ENCODE data around the gene IDI1.
"Not testable (repeated sequence)": the region's sequence is repeated elsewhere in the genome, so short reads cannot be mapped to it uniquely, and the experiment has no call there.

IDI1 gene

GRCh38 chr10:1078668-1079067 is 29.7 kb upstream of the IDI1 start:
- H3K4me3 ChIP-seq (ENCODE audit: low read depth, low read length): no peak overlapping the region
- TF ChIP-seq, protein P1, sequence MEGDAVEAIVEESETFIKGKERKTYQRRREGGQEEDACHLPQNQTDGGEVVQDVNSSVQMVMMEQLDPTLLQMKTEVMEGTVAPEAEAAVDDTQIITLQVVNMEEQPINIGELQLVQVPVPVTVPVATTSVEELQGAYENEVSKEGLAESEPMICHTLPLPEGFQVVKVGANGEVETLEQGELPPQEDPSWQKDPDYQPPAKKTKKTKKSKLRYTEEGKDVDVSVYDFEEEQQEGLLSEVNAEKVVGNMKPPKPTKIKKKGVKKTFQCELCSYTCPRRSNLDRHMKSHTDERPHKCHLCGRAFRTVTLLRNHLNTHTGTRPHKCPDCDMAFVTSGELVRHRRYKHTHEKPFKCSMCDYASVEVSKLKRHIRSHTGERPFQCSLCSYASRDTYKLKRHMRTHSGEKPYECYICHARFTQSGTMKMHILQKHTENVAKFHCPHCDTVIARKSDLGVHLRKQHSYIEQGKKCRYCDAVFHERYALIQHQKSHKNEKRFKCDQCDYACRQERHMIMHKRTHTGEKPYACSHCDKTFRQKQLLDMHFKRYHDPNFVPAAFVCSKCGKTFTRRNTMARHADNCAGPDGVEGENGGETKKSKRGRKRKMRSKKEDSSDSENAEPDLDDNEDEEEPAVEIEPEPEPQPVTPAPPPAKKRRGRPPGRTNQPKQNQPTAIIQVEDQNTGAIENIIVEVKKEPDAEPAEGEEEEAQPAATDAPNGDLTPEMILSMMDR (IDR thresholded peaks at IDR 0.05; ENCODE audit: low read depth, low read length, missing control alignments): no peak
- no peak for DNase-seq (ENCODE audit: low read depth)
- in situ Hi-C loops (cut with HindIII; ENCODE audit: low sequenced_read_pairs): no loop called here

DNA sequence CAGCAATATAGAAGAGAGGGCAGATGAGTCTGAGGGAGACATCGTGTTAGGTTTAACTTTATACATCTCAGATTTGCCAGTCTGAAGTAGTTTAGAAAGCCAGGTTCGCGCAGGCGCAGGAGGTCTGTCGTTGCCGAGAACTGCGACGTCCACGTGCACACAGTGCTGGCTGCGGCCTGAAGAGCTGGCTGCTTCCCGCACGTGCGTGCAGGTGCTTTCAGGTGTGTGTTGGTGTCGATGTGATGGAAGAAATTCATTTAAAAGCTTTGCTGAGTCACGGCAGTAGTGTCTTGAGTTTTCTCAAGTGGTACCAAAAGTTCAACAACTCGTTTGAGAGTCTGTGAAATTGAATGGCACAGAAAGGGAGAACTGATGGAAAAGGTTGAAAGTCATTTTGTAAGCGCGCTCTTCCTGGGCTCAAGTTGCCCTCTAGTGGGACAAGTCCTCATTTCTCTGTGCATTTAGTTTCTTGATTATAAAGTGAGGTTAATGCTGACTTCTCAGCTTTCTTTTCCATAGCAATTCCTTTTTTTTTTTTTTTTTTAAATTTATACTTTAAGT is 25.9 kb upstream of the IDI1 start:
- TF ChIP-seq, protein P1 (IDR thresholded peaks at IDR 0.05; ENCODE audit: low read depth, low read length, missing control alignments): peak; percentile 21
- in situ Hi-C loops (cut with HindIII; ENCODE audit: low sequenced_read_pairs): no loop called here
- H3K4me3 ChIP-seq (ENCODE audit: low read depth, low read length): no peak overlapping the region
- no peak for DNase-seq (ENCODE audit: low read depth)

GRCh38 chr10:1074052-1074747 is 25.3 kb upstream of the IDI1 start:
- in situ Hi-C loops (cut with HindIII; ENCODE audit: low sequenced_read_pairs): no loop called here
- no peak for DNase-seq (ENCODE audit: low read depth)
- TF ChIP-seq, protein P1 (IDR thresholded peaks at IDR 0.05; ENCODE audit: low read depth, low read length, missing control alignments): no peak
- H3K4me3 ChIP-seq (ENCODE audit: low read depth, low read length): no peak overlapping the region

DNA sequence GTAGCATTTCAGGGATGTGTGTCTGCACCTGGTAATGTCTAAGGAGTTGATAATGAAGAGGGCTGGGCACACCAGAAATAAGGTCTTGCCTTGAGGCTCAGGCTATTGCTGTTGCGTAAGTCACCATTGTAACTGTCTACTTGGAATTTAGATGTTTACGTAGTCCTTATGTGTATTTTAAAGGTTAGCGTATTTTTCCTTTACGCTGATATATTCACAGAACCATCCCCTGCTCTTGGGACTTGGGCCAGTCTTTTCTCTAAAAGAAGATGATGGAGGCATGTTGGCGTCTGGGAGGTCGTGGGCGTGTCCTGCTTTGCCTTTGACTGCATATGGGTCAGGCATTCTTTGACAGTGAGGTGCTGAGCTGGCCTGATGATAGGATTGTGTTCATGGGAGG is 22.0 kb upstream of the IDI1 start:
- no peak overlapping the region for H3K4me3 ChIP-seq (ENCODE audit: low read depth, low read length)
- in situ Hi-C loops (cut with HindIII; ENCODE audit: low sequenced_read_pairs): no loop called here
- TF ChIP-seq, protein P1 (IDR thresholded peaks at IDR 0.05; ENCODE audit: low read depth, low read length, missing control alignments): no peak
- no peak for DNase-seq (ENCODE audit: low read depth)

DNA sequence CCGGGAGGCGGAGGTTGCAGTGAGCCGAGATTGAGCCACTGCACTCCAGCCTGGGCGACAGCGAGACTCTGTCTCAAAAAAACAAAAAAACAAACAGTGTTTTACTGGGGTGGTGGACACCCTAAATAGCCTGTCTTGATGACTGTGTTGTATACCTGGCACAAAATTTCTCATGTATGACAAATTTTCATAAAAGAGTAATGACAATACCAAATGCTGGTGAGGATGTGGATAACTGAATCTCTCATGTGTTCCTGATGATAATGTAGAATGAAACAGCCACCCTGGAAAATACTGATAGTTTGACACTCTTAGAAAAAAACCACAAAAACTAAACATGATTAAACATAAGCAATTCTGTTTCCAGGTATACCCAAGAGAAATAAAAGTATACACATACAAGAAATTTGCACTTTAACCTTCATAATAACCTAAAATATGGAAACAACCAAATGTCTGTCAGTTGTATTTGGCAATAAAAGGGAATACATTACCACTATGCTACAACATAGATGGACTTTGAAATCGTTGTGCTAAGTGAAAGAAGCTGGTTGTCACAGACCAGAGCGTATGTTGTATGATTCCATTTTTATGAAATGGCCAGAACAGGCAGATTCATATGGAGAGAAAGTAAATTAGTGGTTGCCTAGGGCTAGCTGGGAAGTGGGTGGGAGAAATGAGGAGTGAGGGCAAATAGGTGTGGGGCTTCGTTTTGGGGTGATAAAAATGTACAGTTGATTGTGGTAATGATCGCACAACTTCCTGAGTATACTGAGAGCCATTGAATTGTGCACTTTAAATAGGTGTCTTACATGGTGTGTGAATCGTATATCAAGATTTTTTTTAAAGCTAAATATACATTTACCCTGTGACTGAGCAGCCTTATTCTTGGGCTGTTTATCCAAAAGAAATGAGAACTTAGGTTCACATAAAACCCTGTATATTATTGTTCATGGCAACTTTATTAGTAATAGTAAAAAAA is 19.8 kb upstream of the IDI1 start:
- in situ Hi-C loops (cut with HindIII; ENCODE audit: low sequenced_read_pairs): no loop called here
- DNase-seq (ENCODE audit: low read depth): no peak
- H3K4me3 ChIP-seq (ENCODE audit: low read depth, low read length): no peak overlapping the region
- TF ChIP-seq, protein P1 (IDR thresholded peaks at IDR 0.05; ENCODE audit: low read depth, low read length, missing control alignments): no peak

DNA sequence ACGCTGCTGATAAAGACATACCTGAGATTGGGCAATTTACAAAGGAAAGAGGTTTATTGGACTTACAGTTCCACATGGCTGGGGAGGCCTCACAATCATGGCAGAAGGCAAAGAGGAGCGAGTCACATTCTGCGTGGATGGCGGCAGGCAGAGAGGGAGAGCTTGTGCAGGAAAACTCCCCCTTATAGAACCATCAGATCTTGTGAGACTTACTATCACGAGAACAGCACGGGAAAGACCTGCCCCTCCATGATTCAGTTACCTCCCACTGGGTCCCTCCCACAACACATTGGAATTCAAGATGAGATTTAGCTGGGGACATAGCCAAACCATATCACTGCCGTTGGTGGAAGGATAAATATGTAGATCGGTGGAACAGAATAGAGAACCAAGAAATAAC is 17.8 kb upstream of the IDI1 start:
- H3K4me3 ChIP-seq (ENCODE audit: low read depth, low read length); DNase-seq (ENCODE audit: low read depth); in situ Hi-C loops (cut with HindIII; ENCODE audit: low sequenced_read_pairs): not testable (repeated sequence)

GRCh38 chr10:1064964-1065247 is 16.0 kb upstream of the IDI1 start:
- in situ Hi-C loops (cut with HindIII; ENCODE audit: low sequenced_read_pairs): no loop called here
- TF ChIP-seq, protein P1 (IDR thresholded peaks at IDR 0.05; ENCODE audit: low read depth, low read length, missing control alignments): no peak
- H3K4me3 ChIP-seq (ENCODE audit: low read depth, low read length): no peak overlapping the region
- DNase-seq (ENCODE audit: low read depth): no peak
